ENCODE results near the gene ATP4B.
"Not testable (repeated sequence)": the region's sequence is repeated elsewhere in the genome, so short reads cannot be mapped to it uniquely, and the experiment has no call there.

ATP4B gene

DNA sequence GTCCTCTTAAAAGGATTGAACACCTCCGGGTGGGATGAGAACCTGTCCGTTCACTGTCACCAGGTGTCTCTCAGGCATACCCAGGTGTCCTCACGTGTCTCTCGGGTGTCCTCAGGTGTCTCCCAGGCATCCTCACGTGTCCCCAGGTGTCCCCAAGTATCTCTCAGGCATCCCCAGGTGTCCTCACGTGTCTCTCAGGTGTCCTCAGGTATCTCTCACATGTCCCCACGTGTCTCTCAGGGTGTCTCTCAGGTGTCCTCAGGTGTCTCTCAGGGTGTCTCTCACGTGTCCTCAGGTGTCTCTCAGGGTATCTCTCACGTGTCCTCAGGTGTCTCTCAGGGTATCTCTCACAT is 33.8 kb downstream of the ATP4B start:
- no peak for DNase-seq

DNA sequence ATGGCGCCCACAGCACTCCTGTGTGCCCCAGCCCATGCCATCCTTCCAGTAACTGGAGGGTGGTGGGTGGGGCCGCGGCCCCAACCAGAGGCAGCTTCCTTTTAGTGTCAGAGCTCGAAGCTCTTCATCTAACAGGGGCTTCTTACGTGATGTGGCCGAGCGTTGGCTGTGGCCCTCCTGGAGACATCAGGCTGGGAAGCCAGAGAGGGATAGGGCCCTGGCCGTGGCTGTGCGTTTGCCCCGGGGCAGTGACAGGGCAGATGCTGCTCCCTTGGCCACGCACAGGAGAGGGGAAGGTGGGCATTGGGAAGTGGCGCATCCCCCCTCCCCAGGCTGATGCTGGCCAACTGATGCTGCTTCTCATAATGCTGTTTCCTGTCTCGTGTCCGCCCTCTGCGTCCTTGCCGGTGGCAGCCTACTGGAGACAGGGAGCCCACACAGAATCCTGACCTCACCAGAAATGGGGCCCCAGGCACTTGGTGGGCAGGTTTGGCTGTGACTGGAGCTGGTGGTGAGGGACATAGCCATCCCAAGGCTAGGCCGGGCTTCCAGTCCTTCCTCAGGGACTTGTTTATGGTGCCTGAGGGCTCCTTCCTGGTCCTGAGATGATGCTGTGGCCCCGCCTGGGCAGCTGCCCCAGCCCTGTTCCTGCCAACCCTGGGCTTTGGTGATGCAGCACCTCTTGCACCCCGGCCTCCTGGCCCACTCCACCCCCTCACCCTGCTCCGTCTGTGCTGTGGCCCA is 34.3 kb downstream of the ATP4B start:
- DNase-seq, result no peak

- DNase-seq, result no peak
Measured at GRCh38 chr13:113622791-113623490, 35.1 kb downstream of the ATP4B start.

GRCh38 chr13:113621986-113622550 is 35.9 kb downstream of the ATP4B start:
- DNase-seq, result not testable (repeated sequence)

DNA sequence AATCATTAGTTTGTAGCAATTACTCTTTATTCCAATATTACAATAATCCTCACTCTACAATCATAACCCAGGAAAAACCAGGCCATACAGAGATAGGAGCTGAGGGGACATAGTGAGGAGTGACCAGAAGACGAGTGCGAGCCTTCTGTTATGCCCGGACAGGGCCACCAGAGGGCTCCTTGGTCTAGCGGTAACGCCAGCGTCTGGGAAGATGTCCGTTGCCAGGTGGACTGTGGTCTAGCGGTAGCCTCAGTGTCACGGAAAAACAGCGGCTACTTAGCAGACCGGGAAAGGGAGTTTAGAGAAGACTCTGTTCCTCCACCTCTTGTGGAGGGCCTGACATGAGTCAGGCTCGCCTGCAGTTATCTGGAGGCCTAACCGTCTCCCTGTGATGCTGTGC is 36.5 kb downstream of the ATP4B start:
- DNase-seq, result not testable (repeated sequence)

- no peak for DNase-seq
Measured at GRCh38 chr13:113621046-113621445, 37.0 kb downstream of the ATP4B start.

DNA sequence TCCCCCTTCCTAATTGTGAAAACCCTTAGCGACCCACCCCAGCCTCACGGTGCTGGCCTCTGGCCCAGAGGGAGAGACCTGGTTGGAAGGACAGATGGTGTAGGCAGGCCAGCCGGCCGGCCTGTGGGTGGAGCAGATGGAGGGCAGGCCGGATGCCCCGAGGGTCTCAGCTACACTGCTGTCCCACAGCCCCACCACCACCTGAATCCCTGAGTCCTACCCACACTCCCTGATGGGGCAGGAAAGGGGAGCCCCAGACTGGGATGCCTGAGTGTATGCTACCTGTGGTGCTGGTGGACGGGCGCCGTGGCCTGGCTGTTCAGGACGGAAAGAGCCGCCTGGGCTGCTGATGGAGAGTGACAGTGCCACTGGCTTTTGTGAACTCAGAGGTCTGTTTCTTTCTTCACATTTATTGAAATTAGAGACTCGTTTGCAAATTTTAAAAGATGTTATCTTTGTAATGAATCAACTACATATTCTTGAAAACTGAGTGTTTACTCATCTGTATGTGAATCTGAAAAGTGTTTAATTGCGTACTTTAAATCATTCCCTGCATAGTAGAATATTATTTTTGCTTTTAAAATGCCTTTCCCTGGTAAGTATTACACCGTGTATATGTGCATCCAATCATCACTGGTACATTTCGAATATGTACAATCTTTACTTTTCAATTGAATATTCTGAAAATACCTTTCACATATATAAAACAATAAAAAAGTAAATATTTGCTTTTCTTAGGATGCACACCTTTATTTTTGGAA is 37.8 kb downstream of the ATP4B start:
- DNase-seq, result no peak

DNA sequence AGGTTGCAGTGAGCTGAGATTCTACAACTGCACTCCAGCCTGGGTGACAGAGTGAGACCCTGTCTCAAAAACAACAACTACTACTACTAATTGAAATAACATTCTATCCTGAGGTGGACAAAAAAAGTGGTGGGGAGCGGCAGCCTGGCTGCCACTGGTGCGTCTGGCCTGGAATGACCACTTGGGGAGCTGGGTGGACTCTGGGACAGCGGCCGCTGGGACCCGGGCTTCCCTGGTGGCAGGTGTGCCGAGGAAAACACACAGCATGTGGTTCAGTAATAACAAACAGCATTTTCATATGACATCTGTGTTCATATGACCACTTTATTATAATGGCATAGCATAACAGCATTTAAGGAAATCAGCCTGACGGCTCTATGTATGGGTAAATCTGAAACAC is 39.5 kb downstream of the ATP4B start:
- no peak for DNase-seq

DNA sequence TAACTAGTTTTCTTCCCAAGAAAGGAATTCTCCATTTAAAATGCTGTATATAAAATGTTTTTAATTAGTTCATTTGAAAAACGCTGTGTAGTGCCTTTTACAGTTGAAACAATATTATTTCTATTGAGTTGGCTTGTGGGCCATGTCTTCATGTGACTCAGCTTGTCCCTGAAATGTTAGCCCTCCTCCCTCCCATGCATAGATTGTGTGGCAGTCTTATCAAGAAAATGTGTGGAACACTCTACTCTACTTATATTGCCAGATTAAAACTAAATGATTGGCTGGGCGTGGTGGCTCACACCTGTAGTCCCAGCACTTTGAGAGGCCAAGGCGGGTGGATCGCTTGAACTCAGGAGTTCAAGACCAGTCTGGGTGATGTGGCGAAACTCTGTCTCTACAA is 40.0 kb downstream of the ATP4B start:
- no peak for DNase-seq

GRCh38 chr13:113616991-113617749 is 40.8 kb downstream of the ATP4B start:
- DNase-seq, result no peak

DNA sequence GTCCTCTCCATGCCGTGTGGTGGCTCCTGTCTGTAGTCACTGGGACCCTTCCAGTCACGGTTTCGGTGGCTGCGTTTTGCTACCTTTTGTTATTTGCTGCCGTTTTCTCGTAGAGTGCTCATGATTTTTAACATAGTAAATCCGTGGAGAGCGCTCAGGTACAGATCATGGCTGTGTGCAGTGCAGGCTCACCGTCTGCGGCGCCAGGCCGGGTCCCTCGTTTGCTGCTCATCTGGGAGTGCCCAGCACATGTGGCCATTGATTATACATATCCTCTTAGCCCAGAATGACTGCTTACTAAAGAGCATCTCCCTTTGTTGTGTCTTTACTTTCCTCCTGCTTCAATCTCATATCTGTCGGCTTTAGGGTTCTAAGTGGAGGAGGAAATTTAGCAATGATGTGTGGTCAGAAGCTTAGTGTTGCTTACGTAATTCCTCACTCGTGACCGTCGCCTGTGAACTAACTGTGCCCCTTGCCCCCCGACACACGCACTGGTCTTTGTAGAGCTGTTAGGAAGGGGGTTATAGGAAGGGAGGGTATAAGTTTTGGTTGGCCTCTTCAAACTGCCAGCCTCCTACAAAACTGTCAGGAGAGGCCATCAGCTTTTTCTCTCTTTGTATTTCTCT is 41.6 kb downstream of the ATP4B start:
- DNase-seq, result no peak

- DNase-seq, result no peak
Measured at GRCh38 chr13:113613789-113614379, 44.1 kb downstream of the ATP4B start.

DNA sequence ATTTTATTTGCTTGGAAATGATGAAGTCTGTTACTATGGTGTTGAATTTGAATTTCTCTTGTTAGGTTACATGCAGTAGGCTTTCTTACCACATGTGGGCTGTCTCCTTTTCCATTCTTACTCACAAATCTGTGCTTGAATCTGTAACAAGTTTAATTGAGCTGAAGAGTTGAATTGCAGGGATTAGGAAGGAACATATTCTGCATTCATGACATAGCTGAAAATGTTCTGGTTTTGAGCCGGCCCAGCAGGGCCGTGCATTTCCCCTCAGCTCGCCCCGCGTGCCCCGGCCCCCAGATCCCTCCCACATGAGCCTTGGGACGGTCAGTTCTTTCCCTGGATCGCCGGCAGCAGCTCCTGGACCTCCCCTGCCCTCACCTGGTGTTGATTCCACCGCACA is 45.4 kb downstream of the ATP4B start:
- no peak for DNase-seq

DNA sequence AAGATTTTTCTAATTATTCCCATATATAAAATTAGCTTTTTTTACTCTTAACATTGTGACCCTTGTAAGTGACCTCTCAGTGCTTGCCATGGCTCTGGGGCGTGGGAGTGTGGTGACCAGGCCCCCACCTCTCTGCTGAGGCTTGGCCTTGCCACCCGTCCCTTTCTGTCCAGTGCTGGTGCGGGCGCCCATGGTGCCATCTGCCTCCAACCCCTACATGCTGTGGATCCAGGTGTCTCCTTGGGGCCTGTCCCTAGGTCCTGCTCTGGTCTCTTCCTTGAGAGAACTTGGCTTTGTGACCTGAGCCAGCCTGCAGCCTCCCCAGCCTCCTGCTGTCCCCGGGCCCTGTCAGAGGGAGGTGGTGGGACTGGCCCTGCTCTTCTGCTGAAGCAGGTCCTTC is 46.0 kb downstream of the ATP4B start:
- no peak for DNase-seq

DNA sequence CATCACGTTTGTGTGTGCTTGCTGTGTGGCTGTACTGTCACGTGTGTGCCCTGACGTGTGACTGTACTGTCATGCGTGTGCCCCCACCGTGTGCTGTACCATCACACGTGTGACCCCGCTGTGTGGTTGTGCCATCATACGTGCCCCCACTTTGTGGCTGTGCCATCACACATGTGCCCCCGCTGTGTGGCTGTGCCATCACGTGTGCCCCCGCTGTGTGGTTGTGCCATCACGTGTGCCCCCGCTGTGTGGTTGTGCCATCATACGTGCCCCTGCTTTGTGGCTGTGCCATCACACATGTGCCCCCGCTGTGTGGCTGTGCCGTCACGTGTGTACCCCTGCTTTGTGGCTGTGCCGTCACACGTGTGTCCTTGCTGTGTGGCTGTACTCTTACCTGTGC is 47.7 kb downstream of the ATP4B start:
- DNase-seq, result no peak

- DNase-seq, result no peak
Measured at GRCh38 chr13:113609616-113610015, 48.4 kb downstream of the ATP4B start.

GRCh38 chr13:113608967-113609533 is 48.9 kb downstream of the ATP4B start:
- no peak for DNase-seq

DNA sequence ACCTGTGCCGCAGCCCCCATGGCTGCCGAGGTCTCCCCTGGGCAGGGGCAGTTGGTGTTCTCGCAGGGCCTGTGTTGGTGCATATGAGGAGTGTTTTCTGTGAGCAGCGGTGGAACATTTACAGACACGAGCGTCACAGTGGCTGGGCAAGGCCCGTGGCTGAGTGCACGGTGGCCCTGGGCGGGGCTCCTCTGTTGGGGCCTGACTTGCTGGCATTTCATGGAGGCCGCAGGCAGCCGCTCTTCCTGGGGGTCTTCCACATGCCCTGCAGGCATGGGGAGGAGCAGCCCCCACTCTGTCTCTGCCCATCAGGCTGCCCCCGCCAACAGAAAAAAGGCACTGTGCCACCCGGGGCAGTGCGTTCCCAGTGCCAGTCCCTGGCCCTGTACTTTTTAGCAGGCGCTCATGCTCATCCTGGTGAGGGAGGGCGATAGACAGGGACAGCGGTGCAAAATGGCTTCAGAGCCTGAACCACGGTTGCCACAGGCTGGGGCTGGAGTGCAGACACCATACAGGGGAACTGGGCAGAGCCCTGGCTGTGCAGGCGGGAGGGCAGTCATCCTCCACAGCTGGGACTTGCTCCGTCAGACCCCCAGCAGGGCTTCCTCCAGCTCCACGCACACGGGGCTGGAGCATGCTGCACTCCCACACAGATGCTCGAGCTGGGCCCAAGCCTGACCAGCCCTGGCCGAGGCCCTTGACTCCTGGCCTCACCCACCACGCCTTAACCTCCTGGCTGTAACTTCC is 49.9 kb downstream of the ATP4B start:
- no peak for DNase-seq

GRCh38 chr13:113607056-113607888 is 50.7 kb downstream of the ATP4B start:
- DNase-seq, result peak in 1 of 5 experiments; percentile 26
